SK-N-SH treated with all-trans-retinoic acid at 6 μM for 48 hours (cell line): Measurements from ENCODE around the gene POLQ.

ENCODE experiments used
- ARNTL ChIP-seq: fragments of 450-650 bp; formaldehyde crosslinking; IDR thresholded peaks from 2 replicates; pipeline ENCODE4 v1.5.0; 2020; ENCODE audit warnings: low read depth, mild to moderate bottlenecking, moderate library complexity, borderline replicate concordance
- CREB5 ChIP-seq: fragments of 250-450 bp; sonication (Bioruptor Pico); IDR thresholded peaks from 2 replicates; pipeline ENCODE4 v1.5.1; 2020; ENCODE audit warnings: low read depth, mild to moderate bottlenecking, moderate library complexity
- ISL1 ChIP-seq: fragments of 250-450 bp; sonication (Bioruptor Pico); IDR thresholded peaks from 2 replicates; pipeline ENCODE4 v2.1.2; 2022; ENCODE audit warnings: mild to moderate bottlenecking, moderate library complexity
- OSR1 ChIP-seq: fragments of 250-450 bp; sonication (Bioruptor Pico); IDR thresholded peaks from 2 replicates; pipeline ENCODE4 v1.8.0; 2022; ENCODE audit warnings: moderate library complexity, mild to moderate bottlenecking, inconsistent platforms
- PATZ1 ChIP-seq: fragments of 250-450 bp; sonication (Bioruptor Pico); IDR thresholded peaks from 2 replicates; pipeline ENCODE4 v1.8.0; 2020; ENCODE audit warnings: mild to moderate bottlenecking, moderate library complexity, borderline replicate concordance
- POU6F1 ChIP-seq: fragments of 250-450 bp; sonication (Bioruptor Pico); IDR thresholded peaks from 2 replicates; pipeline ENCODE4 v1.8.0; 2021; ENCODE audit warnings: low read depth, mild to moderate bottlenecking, moderate library complexity, borderline replicate concordance
- PPARA ChIP-seq: fragments of 250-450 bp; sonication (Bioruptor Pico); IDR thresholded peaks from 2 replicates; pipeline ENCODE4 v1.5.0; 2020; ENCODE audit warnings: mild to moderate bottlenecking, borderline replicate concordance
- RARB ChIP-seq: fragments of 250-450 bp; sonication (Bioruptor Pico); IDR thresholded peaks from 2 replicates; pipeline ENCODE4 v1.8.0; 2021; ENCODE audit warnings: mild to moderate bottlenecking, moderate library complexity
- TOX ChIP-seq: fragments of 250-450 bp; sonication (Bioruptor Pico); IDR thresholded peaks from 2 replicates; pipeline ENCODE4 v1.8.0; 2021; ENCODE audit warnings: mild to moderate bottlenecking, moderate library complexity, borderline replicate concordance
- ZC3H10 ChIP-seq: fragments of 250-450 bp; sonication (Bioruptor Pico); IDR thresholded peaks from 2 replicates; pipeline ENCODE4 v1.5.1; 2021; ENCODE audit warnings: mild to moderate bottlenecking, moderate library complexity

GRCh38 chr3:121542924-121543323 is 2.9 kb downstream of the POLQ start:
- TF ChIP-seq PPARA (CRISPR knock-in tag), result no peak
- TF ChIP-seq ARNTL (CRISPR knock-in tag), result no peak
- TF ChIP-seq OSR1 (CRISPR knock-in tag), result no peak
- no peak for TF ChIP-seq POU6F1 (CRISPR knock-in tag)
- TF ChIP-seq CREB5, result no peak
- TF ChIP-seq TOX, result no peak
- no peak for TF ChIP-seq ZC3H10
- no peak for TF ChIP-seq ISL1 (CRISPR knock-in tag)
- no peak for TF ChIP-seq RARB
- TF ChIP-seq PATZ1 (CRISPR knock-in tag), result no peak
